DMS114 treated with DMSO at 0.1 percent for 48 hours (cell line): ENCODE data around the gene SLC7A14.

ENCODE experiments used
- DNase-seq: peaks from one replicate; lab custom pipeline; 2025; ENCODE audit not compliant: unreplicated experiment; lab: John Stamatoyannopoulos, UW

Gene SLC7A14

GRCh38 chr3:170473358-170473757, 112.5 kb downstream of the SLC7A14 start:
- no peak for DNase-seq

GRCh38 chr3:170471149-170471548, 114.7 kb downstream of the SLC7A14 start:
- no peak for DNase-seq

GRCh38 chr3:170470063-170471016, 115.5 kb downstream of the SLC7A14 start:
- no peak for DNase-seq

- no peak for DNase-seq
Observed at GRCh38 chr3:170469151-170470062, 116.5 kb downstream of the SLC7A14 start.

- no peak for DNase-seq
Observed at GRCh38 chr3:170467571-170468147, 118.2 kb downstream of the SLC7A14 start.

GRCh38 chr3:170467007-170467406, 118.9 kb downstream of the SLC7A14 start:
- DNase-seq, result no peak

GRCh38 chr3:170465955-170466354, 119.9 kb downstream of the SLC7A14 start:
- no peak for DNase-seq

- no peak for DNase-seq
Observed at GRCh38 chr3:170463011-170463410, 122.9 kb downstream of the SLC7A14 start.

GRCh38 chr3:170458285-170458684, 127.6 kb downstream of the SLC7A14 start:
- no peak for DNase-seq

- no peak for DNase-seq
Observed at GRCh38 chr3:170454509-170454908, 131.4 kb downstream of the SLC7A14 start.

- DNase-seq, result no peak
Observed at GRCh38 chr3:170450039-170450438, 135.8 kb downstream of the SLC7A14 start.

GRCh38 chr3:170448584-170448983, 137.3 kb downstream of the SLC7A14 start:
- peak; percentile 14 for DNase-seq

- DNase-seq, result no peak
Observed at GRCh38 chr3:170443457-170443856, 142.4 kb downstream of the SLC7A14 start.

GRCh38 chr3:170442947-170443346, 142.9 kb downstream of the SLC7A14 start:
- no peak for DNase-seq

- no peak for DNase-seq
Observed at GRCh38 chr3:170441412-170441811, 144.5 kb downstream of the SLC7A14 start.

GRCh38 chr3:170440344-170440743, 145.5 kb downstream of the SLC7A14 start:
- DNase-seq, result no peak

GRCh38 chr3:170438836-170439235, 147.0 kb downstream of the SLC7A14 start:
- no peak for DNase-seq

- DNase-seq, result no peak
Observed at GRCh38 chr3:170437696-170438407, 148.0 kb downstream of the SLC7A14 start.

- no peak for DNase-seq
Observed at GRCh38 chr3:170437176-170437575, 148.7 kb downstream of the SLC7A14 start.

- DNase-seq, result no peak
Observed at GRCh38 chr3:170436697-170437096, 149.2 kb downstream of the SLC7A14 start.

- DNase-seq, result no peak
Observed at GRCh38 chr3:170432416-170432815, 153.5 kb downstream of the SLC7A14 start.
